SK-N-SH treated with all-trans-retinoic acid at 6 μM for 48 hours (cell line): ENCODE data around the gene SLCO1B3.

Source experiments
- ARNTL ChIP-seq: fragments of 450-650 bp; formaldehyde crosslinking; IDR thresholded peaks from 2 replicates; pipeline ENCODE4 v1.5.0; 2020; ENCODE audit warnings: low read depth, mild to moderate bottlenecking, moderate library complexity, borderline replicate concordance
- BACH2 ChIP-seq: fragments of 250-450 bp; sonication (Bioruptor Pico); IDR thresholded peaks from 2 replicates; pipeline ENCODE4 v1.9.0; 2021; ENCODE audit warnings: mild to moderate bottlenecking, borderline replicate concordance
- GLIS3 ChIP-seq: fragments of 250-450 bp; sonication (Bioruptor Pico); IDR thresholded peaks from 2 replicates; pipeline ENCODE4 v1.5.0; 2020; ENCODE audit warnings: mild to moderate bottlenecking, moderate library complexity
- PATZ1 ChIP-seq: fragments of 250-450 bp; sonication (Bioruptor Pico); IDR thresholded peaks from 2 replicates; pipeline ENCODE4 v1.8.0; 2020; ENCODE audit warnings: mild to moderate bottlenecking, moderate library complexity, borderline replicate concordance
- RARB ChIP-seq: fragments of 250-450 bp; sonication (Bioruptor Pico); IDR thresholded peaks from 2 replicates; pipeline ENCODE4 v1.8.0; 2021; ENCODE audit warnings: mild to moderate bottlenecking, moderate library complexity
- SNAI2 ChIP-seq: fragments of 250-450 bp; sonication (Bioruptor Pico); IDR thresholded peaks from 2 replicates; pipeline ENCODE4 v1.5.0; 2020; ENCODE audit warnings: mild to moderate bottlenecking, moderate library complexity
- TCF4 ChIP-seq: fragments of 250-450 bp; sonication (Bioruptor Pico); IDR thresholded peaks from 2 replicates; pipeline ENCODE4 v1.8.0; 2021; ENCODE audit warnings: mild to moderate bottlenecking, moderate library complexity, borderline replicate concordance
- TOX ChIP-seq: fragments of 250-450 bp; sonication (Bioruptor Pico); IDR thresholded peaks from 2 replicates; pipeline ENCODE4 v1.8.0; 2021; ENCODE audit warnings: mild to moderate bottlenecking, moderate library complexity, borderline replicate concordance
- ZFP3 ChIP-seq: fragments of 250-450 bp; sonication (Bioruptor Pico); IDR thresholded peaks from 2 replicates; pipeline ENCODE4 v1.5.0; 2020; ENCODE audit warnings: mild to moderate bottlenecking, moderate library complexity
- ZNF565 ChIP-seq: fragments of 450-650 bp; formaldehyde crosslinking; conservative IDR thresholded peaks from 2 replicates; pipeline ENCODE4 v1.5.0; 2020; ENCODE audit warnings: low read depth, mild to moderate bottlenecking, moderate library complexity
- ZNF70 ChIP-seq: fragments of 450-650 bp; formaldehyde crosslinking; IDR thresholded peaks from 2 replicates; pipeline ENCODE4 v1.5.0; 2020; ENCODE audit warnings: mild to moderate bottlenecking, moderate library complexity
- ZNF8 ChIP-seq: fragments of 450-650 bp; formaldehyde crosslinking; IDR thresholded peaks from 2 replicates; pipeline ENCODE4 v1.5.0; 2020; ENCODE audit warnings: mild to moderate bottlenecking, moderate library complexity
- TF ChIP-seq, protein P1 (sequence below): fragments of 250-450 bp; sonication (Bioruptor Pico); IDR thresholded peaks from 2 replicates; pipeline ENCODE4 v1.5.1; 2020; ENCODE audit warnings: low read depth, mild to moderate bottlenecking, moderate library complexity
- TF ChIP-seq, protein P2 (sequence below): fragments of 250-450 bp; sonication (Bioruptor Pico); IDR thresholded peaks from 2 replicates; pipeline ENCODE4 v1.5.0; 2020; ENCODE audit warnings: mild to moderate bottlenecking, moderate library complexity

- TF ChIP-seq PATZ1, result no peak
- TF ChIP-seq SNAI2 (CRISPR knock-in tag), result no peak
- no peak for TF ChIP-seq ZNF8 (CRISPR knock-in tag)
- no peak for TF ChIP-seq GLIS3 (CRISPR knock-in tag)
- TF ChIP-seq RARB (CRISPR knock-in tag), result no peak
- TF ChIP-seq, protein P1, sequence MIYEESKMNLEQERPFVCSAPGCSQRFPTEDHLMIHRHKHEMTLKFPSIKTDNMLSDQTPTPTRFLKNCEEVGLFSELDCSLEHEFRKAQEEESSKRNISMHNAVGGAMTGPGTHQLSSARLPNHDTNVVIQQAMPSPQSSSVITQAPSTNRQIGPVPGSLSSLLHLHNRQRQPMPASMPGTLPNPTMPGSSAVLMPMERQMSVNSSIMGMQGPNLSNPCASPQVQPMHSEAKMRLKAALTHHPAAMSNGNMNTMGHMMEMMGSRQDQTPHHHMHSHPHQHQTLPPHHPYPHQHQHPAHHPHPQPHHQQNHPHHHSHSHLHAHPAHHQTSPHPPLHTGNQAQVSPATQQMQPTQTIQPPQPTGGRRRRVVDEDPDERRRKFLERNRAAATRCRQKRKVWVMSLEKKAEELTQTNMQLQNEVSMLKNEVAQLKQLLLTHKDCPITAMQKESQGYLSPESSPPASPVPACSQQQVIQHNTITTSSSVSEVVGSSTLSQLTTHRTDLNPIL (CRISPR knock-in tag), result no peak
- no peak for TF ChIP-seq ZNF70 (CRISPR knock-in tag)
- no peak for TF ChIP-seq ZFP3
- TF ChIP-seq ZNF565 (CRISPR knock-in tag), result no peak
- TF ChIP-seq BACH2 (CRISPR knock-in tag), result no peak
- TF ChIP-seq, protein P2, sequence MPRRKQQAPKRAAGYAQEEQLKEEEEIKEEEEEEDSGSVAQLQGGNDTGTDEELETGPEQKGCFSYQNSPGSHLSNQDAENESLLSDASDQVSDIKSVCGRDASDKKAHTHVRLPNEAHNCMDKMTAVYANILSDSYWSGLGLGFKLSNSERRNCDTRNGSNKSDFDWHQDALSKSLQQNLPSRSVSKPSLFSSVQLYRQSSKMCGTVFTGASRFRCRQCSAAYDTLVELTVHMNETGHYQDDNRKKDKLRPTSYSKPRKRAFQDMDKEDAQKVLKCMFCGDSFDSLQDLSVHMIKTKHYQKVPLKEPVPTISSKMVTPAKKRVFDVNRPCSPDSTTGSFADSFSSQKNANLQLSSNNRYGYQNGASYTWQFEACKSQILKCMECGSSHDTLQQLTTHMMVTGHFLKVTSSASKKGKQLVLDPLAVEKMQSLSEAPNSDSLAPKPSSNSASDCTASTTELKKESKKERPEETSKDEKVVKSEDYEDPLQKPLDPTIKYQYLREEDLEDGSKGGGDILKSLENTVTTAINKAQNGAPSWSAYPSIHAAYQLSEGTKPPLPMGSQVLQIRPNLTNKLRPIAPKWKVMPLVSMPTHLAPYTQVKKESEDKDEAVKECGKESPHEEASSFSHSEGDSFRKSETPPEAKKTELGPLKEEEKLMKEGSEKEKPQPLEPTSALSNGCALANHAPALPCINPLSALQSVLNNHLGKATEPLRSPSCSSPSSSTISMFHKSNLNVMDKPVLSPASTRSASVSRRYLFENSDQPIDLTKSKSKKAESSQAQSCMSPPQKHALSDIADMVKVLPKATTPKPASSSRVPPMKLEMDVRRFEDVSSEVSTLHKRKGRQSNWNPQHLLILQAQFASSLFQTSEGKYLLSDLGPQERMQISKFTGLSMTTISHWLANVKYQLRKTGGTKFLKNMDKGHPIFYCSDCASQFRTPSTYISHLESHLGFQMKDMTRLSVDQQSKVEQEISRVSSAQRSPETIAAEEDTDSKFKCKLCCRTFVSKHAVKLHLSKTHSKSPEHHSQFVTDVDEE, result no peak
- TF ChIP-seq TCF4 (CRISPR knock-in tag), result no peak
- no peak for TF ChIP-seq ARNTL (CRISPR knock-in tag)
- TF ChIP-seq TOX (CRISPR knock-in tag), result no peak
These were observed 19.4 kb downstream of the SLCO1B3 start for GRCh38 chr12:20829919-20830318.
